Adrenal gland (tissue), 5 donors: ENCODE results near the gene MIER1.

Source experiments
- CTCF ChIP-seq, 6 experiments: fragments of 450-650 bp in 4 of 6; fragments of 200-600 bp in 2 of 6; sonication (generic) in 1 of 6; IDR thresholded peaks; 1 replicate in 5 of 6; 2 replicates in 1 of 6; pipeline versions ENCODE4 v1.5.1 to v1.8.0; 2016 to 2021; ENCODE audit warnings: antibody characterized with exemption in 6 of 6, mild to moderate bottlenecking in 2 of 6, moderate library complexity in 1 of 6
- POLR2A ChIP-seq, 2 donors: fragments of 450-650 bp; IDR thresholded peaks; one replicate each; pipeline ENCODE4 v1.6.1; 2017; ENCODE audit warnings: antibody characterized with exemption in 2 of 2, mild to moderate bottlenecking in 2 of 2, moderate library complexity in 1 of 2
- donor health status: DM: no; HTN: no; CAD: no.

DNA sequence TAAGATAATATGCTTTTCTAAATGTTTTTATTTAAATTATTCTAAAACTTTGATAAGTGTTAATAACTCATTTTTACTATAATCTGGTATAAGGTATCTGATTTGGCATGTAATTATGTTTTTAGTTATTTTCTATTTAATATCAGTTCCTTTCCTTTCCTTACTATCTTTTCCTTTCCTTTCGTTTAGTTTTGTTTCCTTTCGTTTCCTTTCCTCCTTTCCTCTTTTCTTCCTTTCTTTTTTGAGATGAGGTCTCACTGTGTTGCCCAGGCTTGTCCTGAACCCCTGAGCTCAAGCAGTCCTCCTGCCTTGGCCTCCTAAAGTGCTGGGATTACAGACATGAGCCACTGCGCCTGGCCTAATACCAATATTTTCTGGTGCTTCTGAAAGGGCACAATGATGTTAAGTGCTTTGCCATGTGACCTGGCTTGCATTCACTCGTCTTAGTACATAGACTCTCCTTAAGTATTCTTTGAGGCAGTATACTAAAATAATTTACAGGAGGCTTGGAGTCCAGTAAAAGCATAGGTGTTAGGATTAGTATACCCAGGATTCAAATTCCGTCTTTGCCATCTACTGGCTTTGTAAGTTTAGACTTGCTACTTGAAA is 18.7 kb downstream of the MIER1 start:
- TF ChIP-seq CTCF (IDR thresholded peaks at IDR 0.05) (no peak), POLR2A (IDR thresholded peaks at IDR 0.05) (no peak)
